Measurements from ENCODE around the gene BTBD9. TPM values are rescaled to one million over a fixed set of nuclear protein-coding genes. Genes with fewer than 3 reads are reported as not detected.

The BTBD9 gene
- total RNA-seq, 1 donor from 2014 or later: 18.1 TPM

DNA sequence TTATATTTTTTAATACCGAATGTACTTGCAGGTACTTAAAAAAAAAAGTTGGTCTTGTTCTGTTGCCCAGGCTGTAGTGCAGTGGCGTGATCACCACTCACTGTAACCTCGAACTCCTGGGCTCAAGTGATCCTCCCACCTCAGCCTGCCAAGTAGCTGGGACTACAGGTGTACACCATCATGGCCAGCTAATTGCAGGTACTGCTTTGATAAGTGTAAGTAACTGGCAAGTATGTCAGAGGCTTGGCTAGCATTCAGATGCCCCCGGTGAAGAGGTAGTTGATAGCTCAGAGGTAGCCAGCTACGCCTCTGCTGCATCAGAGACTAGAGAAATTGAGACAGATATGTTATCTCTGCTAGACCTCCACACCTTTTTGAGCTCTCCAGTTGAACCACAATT, 40.5 kb downstream of the BTBD9 start:
- no peaks in the 10 kb centered on the region for H3K9me3 Mint-ChIP-seq (ENCODE audit: unreplicated experiment)
- no peaks in the 10 kb centered on the region for H3K27me3 Mint-ChIP-seq (ENCODE audit: unreplicated experiment)
- TF ChIP-seq, protein P1, sequence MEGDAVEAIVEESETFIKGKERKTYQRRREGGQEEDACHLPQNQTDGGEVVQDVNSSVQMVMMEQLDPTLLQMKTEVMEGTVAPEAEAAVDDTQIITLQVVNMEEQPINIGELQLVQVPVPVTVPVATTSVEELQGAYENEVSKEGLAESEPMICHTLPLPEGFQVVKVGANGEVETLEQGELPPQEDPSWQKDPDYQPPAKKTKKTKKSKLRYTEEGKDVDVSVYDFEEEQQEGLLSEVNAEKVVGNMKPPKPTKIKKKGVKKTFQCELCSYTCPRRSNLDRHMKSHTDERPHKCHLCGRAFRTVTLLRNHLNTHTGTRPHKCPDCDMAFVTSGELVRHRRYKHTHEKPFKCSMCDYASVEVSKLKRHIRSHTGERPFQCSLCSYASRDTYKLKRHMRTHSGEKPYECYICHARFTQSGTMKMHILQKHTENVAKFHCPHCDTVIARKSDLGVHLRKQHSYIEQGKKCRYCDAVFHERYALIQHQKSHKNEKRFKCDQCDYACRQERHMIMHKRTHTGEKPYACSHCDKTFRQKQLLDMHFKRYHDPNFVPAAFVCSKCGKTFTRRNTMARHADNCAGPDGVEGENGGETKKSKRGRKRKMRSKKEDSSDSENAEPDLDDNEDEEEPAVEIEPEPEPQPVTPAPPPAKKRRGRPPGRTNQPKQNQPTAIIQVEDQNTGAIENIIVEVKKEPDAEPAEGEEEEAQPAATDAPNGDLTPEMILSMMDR (IDR thresholded peaks at IDR 0.05): no peak
- H3K27ac Mint-ChIP-seq (ENCODE audit: unreplicated experiment): no peak overlapping the region
- no peak for DNase-seq (ENCODE audit: extremely low spot score, unreplicated experiment)
- no peak overlapping the region for H3K4me3 Mint-ChIP-seq (ENCODE audit: unreplicated experiment)
- H3K4me1 Mint-ChIP-seq (ENCODE audit: unreplicated experiment): peaks cover 10% of the 10 kb centered on the region
- H3K36me3 Mint-ChIP-seq (ENCODE audit: unreplicated experiment): peaks cover 2% of the 10 kb centered on the region

DNA sequence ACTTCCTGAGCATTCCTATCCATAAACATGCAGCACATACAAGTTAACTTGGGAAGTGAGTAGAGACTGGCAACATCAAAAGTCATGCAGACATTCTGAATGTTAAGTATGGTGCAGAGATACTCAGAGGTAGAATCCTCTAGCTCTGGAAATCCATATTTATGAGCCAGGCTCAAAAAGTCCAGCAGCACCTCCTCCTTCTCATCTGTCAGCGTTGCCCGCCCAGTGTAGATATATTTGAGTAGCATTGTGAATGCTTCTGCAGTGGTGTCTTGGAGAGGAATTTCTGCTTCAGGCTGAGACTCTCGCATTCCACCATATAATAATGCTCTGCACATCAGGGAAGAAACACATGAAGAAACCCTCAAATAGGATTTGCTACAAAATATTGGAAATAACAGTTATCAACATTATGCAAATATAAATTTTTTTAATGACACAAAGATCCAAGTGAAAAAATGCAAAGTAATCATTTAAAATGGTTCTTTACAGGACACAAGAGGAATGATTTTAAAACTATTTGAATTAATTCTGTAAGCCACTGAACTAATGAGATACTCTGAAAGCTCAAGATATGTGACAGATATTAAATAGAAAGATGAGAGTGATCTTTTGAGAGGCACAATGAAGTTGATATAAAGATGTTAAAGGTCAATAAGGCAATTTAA, 45.6 kb downstream of the BTBD9 start:
- Mint-ChIP-seq H3K9me3 (ENCODE audit: unreplicated experiment) (no peaks in the 10 kb centered on the region), H3K4me3 (ENCODE audit: unreplicated experiment) (no peak overlapping the region), H3K27me3 (ENCODE audit: unreplicated experiment) (no peaks in the 10 kb centered on the region), H3K4me1 (ENCODE audit: unreplicated experiment) (no peaks in the 10 kb centered on the region), H3K27ac (ENCODE audit: unreplicated experiment) (no peak overlapping the region), H3K36me3 (ENCODE audit: unreplicated experiment) (peaks cover 12% of the 10 kb centered on the region)
- no peak for DNase-seq (ENCODE audit: extremely low spot score, unreplicated experiment)
- TF ChIP-seq, protein P1 (IDR thresholded peaks at IDR 0.05): no peak

DNA sequence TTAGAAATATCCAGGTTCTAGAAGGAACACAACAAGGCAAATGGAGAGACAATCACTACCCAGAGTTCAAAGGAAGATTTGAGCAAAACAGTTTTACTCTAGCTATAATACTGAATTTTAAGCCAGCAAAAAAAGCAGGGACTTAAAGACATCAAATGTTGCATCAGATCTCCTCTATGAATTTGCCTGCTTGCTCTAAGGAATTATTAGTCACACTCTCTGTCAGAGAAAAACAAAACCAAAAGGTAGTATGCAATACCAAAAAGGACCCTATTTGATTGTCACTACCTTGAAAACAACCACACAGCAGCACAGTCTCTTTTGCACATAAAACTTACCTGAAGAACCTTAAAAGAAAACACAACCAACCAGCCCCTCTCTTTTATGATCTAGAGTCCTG, 46.3 kb downstream of the BTBD9 start:
- Mint-ChIP-seq H3K27me3 (ENCODE audit: unreplicated experiment) (no peaks in the 10 kb centered on the region), H3K9me3 (ENCODE audit: unreplicated experiment) (no peaks in the 10 kb centered on the region), H3K27ac (ENCODE audit: unreplicated experiment) (no peak overlapping the region), H3K36me3 (ENCODE audit: unreplicated experiment) (peaks cover 12% of the 10 kb centered on the region), H3K4me1 (ENCODE audit: unreplicated experiment) (no peaks in the 10 kb centered on the region), H3K4me3 (ENCODE audit: unreplicated experiment) (no peak overlapping the region)
- no peak for DNase-seq (ENCODE audit: extremely low spot score, unreplicated experiment)
- TF ChIP-seq, protein P1 (IDR thresholded peaks at IDR 0.05): no peak

DNA sequence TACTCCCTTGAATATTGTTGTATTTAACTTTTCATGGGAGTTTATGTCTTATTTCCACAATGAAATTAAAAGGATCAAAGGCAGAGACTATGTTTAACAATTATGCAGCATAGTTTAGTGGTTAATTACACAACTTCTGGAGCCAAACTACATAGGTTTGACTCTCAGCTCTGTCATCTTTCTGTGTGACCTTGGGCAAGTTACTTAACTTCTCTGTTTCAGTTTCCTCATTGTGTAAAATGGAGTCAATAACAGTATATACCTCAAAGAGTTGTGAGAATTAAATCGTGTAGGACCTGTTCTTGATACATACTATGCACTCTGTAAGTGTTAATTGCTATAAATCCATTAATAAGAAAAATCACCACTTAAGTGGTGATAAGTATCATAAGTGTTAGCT, 48.3 kb downstream of the BTBD9 start:
- peaks cover 10% of the 10 kb centered on the region for H3K36me3 Mint-ChIP-seq (ENCODE audit: unreplicated experiment)
- no peaks in the 10 kb centered on the region for H3K4me1 Mint-ChIP-seq (ENCODE audit: unreplicated experiment)
- H3K27me3 Mint-ChIP-seq (ENCODE audit: unreplicated experiment): no peaks in the 10 kb centered on the region
- TF ChIP-seq, protein P1 (IDR thresholded peaks at IDR 0.05): no peak
- H3K27ac Mint-ChIP-seq (ENCODE audit: unreplicated experiment): no peak overlapping the region
- DNase-seq (ENCODE audit: extremely low spot score, unreplicated experiment): no peak
- no peaks in the 10 kb centered on the region for H3K9me3 Mint-ChIP-seq (ENCODE audit: unreplicated experiment)
- H3K4me3 Mint-ChIP-seq (ENCODE audit: unreplicated experiment): no peak overlapping the region

DNA sequence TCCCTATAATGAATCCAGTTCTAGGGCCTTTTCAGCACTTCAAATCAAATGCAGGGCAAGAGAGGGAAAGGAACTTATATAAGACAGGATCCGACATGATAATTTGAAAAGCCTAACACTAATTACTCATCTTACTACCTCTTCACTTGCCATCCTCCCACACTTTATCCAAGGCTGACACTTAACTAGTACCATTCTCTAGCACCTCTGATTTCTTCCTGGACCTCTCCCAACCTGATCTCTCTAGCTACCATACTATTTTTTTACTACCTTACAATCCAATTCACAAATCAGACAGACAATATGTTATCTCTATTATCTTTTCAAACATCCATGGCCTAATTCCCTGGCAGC, 50.4 kb downstream of the BTBD9 start:
- Mint-ChIP-seq H3K4me1 (ENCODE audit: unreplicated experiment) (no peaks in the 10 kb centered on the region), H3K9me3 (ENCODE audit: unreplicated experiment) (no peaks in the 10 kb centered on the region), H3K36me3 (ENCODE audit: unreplicated experiment) (peaks cover 13% of the 10 kb centered on the region), H3K4me3 (ENCODE audit: unreplicated experiment) (no peak overlapping the region), H3K27me3 (ENCODE audit: unreplicated experiment) (no peaks in the 10 kb centered on the region), H3K27ac (ENCODE audit: unreplicated experiment) (no peak overlapping the region)
- DNase-seq (ENCODE audit: extremely low spot score, unreplicated experiment): no peak
- TF ChIP-seq, protein P1 (IDR thresholded peaks at IDR 0.05): no peak

Measured in osteocyte (in vitro differentiated cells).